Trophoblast cell (in vitro differentiated cells and primary cell): ENCODE results near the gene AUTS2.

ENCODE experiments used
- DNase-seq, 2 donors: peaks; one replicate each; pipeline ENCODE4 v3.0.0-alpha.2; 2016
- H2AFZ ChIP-seq: 2 replicates; pipeline ENCODE4 v1.6.1; 2013; ENCODE audit warnings: low read length, moderate library complexity, mild to moderate bottlenecking; ENCODE audit not compliant: insufficient read depth, poor library complexity
- H2AK5ac ChIP-seq: 2 replicates; pipeline ENCODE4 v1.6.1; 2013; ENCODE audit warnings: mild to moderate bottlenecking, low read length
- H2BK120ac ChIP-seq: 2 replicates; pipeline ENCODE4 v1.6.1; 2013; ENCODE audit warnings: low read length, mild to moderate bottlenecking, moderate library complexity; ENCODE audit not compliant: insufficient read depth, poor library complexity
- H2BK12ac ChIP-seq: 2 replicates; pipeline ENCODE4 v1.6.1; 2013; ENCODE audit warnings: mild to moderate bottlenecking, low read length, moderate library complexity
- H2BK5ac ChIP-seq: 2 replicates; pipeline ENCODE4 v1.6.1; 2013; ENCODE audit warnings: low read length, low read depth, moderate library complexity, mild to moderate bottlenecking; ENCODE audit not compliant: poor library complexity
- H3K14ac ChIP-seq: 2 replicates; pipeline ENCODE4 v1.6.1; 2013; ENCODE audit warnings: mild to moderate bottlenecking, low read length
- H3K18ac ChIP-seq: 2 replicates; pipeline ENCODE4 v1.6.1; 2013; ENCODE audit warnings: mild to moderate bottlenecking, low read length
- H3K23ac ChIP-seq: 2 replicates; pipeline ENCODE4 v1.6.1; 2013; ENCODE audit warnings: low read length
- H3K27ac ChIP-seq: 2 replicates; pipeline ENCODE4 v1.5.1; 2013; ENCODE audit warnings: low read depth, mild to moderate bottlenecking, inconsistent platforms, low read length, moderate library complexity
- H3K27me3 ChIP-seq: 2 replicates; pipeline ENCODE4 v1.6.1; 2013; ENCODE audit warnings: inconsistent platforms, mild to moderate bottlenecking, low read length, moderate library complexity; ENCODE audit not compliant: insufficient read depth
- H3K36me3 ChIP-seq, 2 experiments: 1 replicate in 1 of 2; 2 replicates in 1 of 2; pipeline ENCODE4 v1.6.1; 2013; ENCODE audit warnings: low read length in 2 of 2, mild to moderate bottlenecking in 2 of 2, moderate library complexity in 1 of 2; ENCODE audit not compliant: insufficient read depth in 2 of 2, control insufficient read depth in 1 of 2
- H3K4ac ChIP-seq: 2 replicates; pipeline ENCODE4 v1.6.1; 2013; ENCODE audit warnings: low read depth, mild to moderate bottlenecking, low read length, moderate library complexity
- H3K4me1 ChIP-seq, 2 experiments: 1 replicate in 1 of 2; 2 replicates in 1 of 2; pipeline ENCODE4 v1.6.1; 2013; ENCODE audit warnings: low read length in 2 of 2, mild to moderate bottlenecking in 2 of 2, moderate library complexity in 1 of 2; ENCODE audit not compliant: insufficient read depth in 2 of 2, control insufficient read depth in 1 of 2
- H3K4me2 ChIP-seq: 2 replicates; pipeline ENCODE4 v1.6.1; 2013; ENCODE audit warnings: inconsistent platforms, mild to moderate bottlenecking, low read length, moderate library complexity
- H3K4me3 ChIP-seq: 2 replicates; pipeline ENCODE4 v1.5.1; 2013; ENCODE audit warnings: mild to moderate bottlenecking, low read depth, low read length, inconsistent platforms
- H3K79me1 ChIP-seq: one replicate; pipeline ENCODE4 v1.6.1; 2013; ENCODE audit warnings: low read length
- H3K79me2 ChIP-seq: 2 replicates; pipeline ENCODE4 v1.6.1; 2013; ENCODE audit warnings: low read length, mild to moderate bottlenecking; ENCODE audit not compliant: control insufficient read depth, insufficient read depth, poor library complexity
- H3K9ac ChIP-seq: 2 replicates; pipeline ENCODE4 v1.6.1; 2013; ENCODE audit warnings: mild to moderate bottlenecking, low read length
- H3K9me3 ChIP-seq: 2 replicates; pipeline ENCODE4 v1.6.1; 2013; ENCODE audit warnings: low read depth, mild to moderate bottlenecking, control low read depth, inconsistent platforms, low read length; ENCODE audit not compliant: insufficient read depth
- H4K12ac ChIP-seq: 2 replicates; pipeline ENCODE4 v1.6.1; 2013; ENCODE audit warnings: low read depth, mild to moderate bottlenecking, low read length, moderate library complexity
- H4K8ac ChIP-seq: 2 replicates; pipeline ENCODE4 v1.6.1; 2013; ENCODE audit warnings: low read depth, mild to moderate bottlenecking, low read length, moderate library complexity
- H4K91ac ChIP-seq: one replicate; pipeline ENCODE4 v1.6.1; 2013; ENCODE audit warnings: low read depth, mild to moderate bottlenecking, low read length, moderate library complexity
- WGBS: extraction: QIAGEN DNeasy Blood & Tissue Kit; methylation state at CpG from one replicate; pipeline ENCODE4 v1.1.7; 2013; ENCODE audit warnings: missing lambda C conversion rate; ENCODE audit not compliant: insufficient read length, insufficient coverage; ENCODE audit errors: extremely low coverage; 5-methylcytosine and 5-hydroxymethylcytosine counted together

Gene AUTS2

DNA sequence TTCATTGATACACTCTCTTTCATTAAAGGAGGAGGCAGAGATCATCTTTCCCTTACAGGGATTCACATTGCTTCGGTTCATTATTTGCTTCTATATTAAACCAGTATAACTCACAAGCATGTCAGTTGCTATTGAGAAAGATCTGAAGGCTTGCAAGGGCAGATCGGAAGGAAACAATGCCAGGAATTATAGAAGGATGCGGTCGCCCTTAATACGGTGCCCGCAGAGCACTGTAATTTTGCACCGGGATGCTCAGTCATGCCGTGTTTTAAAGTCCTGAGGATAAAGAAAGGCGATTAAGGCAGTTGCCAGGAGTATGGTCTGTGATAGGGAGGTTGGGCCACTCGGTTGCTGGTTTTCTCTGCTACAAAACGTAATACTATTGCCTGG, 1183.6 kb downstream of the AUTS2 start:
- Histone ChIP-seq H3K18ac (no peak overlapping the region), H2BK12ac (no peak overlapping the region), H3K9me3 (no peaks in the 10 kb centered on the region), H3K4me1 (no peaks in the 10 kb centered on the region), H3K14ac (no peak overlapping the region), H2BK5ac (no peak overlapping the region), H2AK5ac (no peak overlapping the region), H2AFZ (no peak overlapping the region), H3K4ac (no peak overlapping the region), H3K36me3 (peaks cover 18 to 40% of the 10 kb centered on the region in 2 experiments), H4K8ac (no peak overlapping the region), H3K9ac (no peak overlapping the region), H3K79me1 (no peaks in the 10 kb centered on the region), H3K27ac (no peak overlapping the region), H3K23ac (no peak overlapping the region), H3K4me3 (no peak overlapping the region), H4K12ac (no peak overlapping the region), H3K4me2 (no peak overlapping the region), H2BK120ac (no peak overlapping the region), H4K91ac (no peak overlapping the region), H3K27me3 (no peaks in the 10 kb centered on the region), H3K79me2 (no peaks in the 10 kb centered on the region)
- WGBS, result no CpG with 5 or more reads among the region's 11 CpGs
- no peak for DNase-seq

DNA sequence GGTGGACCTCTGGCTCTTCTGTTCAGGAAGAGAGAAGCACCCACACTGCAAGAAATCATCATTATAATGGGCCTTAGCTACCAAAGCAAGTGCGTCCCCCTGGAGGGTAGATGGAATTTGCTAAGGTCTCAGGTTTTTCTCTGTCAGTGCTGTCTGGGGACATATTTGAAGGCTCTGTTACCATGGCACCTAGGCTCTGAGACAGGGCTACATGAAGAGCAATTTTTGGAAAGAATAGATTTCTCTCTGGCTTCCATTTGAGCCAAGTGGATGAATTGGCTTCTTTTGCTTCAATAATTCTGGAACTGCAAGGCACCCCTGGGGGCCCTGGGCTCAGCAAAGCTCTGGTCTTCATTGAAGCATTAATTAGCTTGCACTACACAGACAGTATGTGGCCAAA, 1184.5 kb downstream of the AUTS2 start:
- no peaks in the 10 kb centered on the region for H3K4me1 ChIP-seq
- H4K91ac ChIP-seq, result no peak overlapping the region
- H2BK120ac ChIP-seq, result no peak overlapping the region
- no peak overlapping the region for H2AFZ ChIP-seq
- no peak overlapping the region for H2AK5ac ChIP-seq
- peaks cover 20 to 39% of the 10 kb centered on the region in 2 experiments for H3K36me3 ChIP-seq
- H4K8ac ChIP-seq, result no peak overlapping the region
- no peaks in the 10 kb centered on the region for H3K9me3 ChIP-seq
- no peak overlapping the region for H3K4me3 ChIP-seq
- H3K4ac ChIP-seq, result no peak overlapping the region
- no peak overlapping the region for H3K27ac ChIP-seq
- H3K23ac ChIP-seq, result no peak overlapping the region
- H2BK12ac ChIP-seq, result no peak overlapping the region
- no CpG with 5 or more reads among the region's 1 CpG for WGBS
- no peaks in the 10 kb centered on the region for H3K79me2 ChIP-seq
- H3K14ac ChIP-seq, result no peak overlapping the region
- H3K4me2 ChIP-seq, result no peak overlapping the region
- H3K9ac ChIP-seq, result no peak overlapping the region
- no peak overlapping the region for H2BK5ac ChIP-seq
- no peaks in the 10 kb centered on the region for H3K27me3 ChIP-seq
- no peak overlapping the region for H3K18ac ChIP-seq
- DNase-seq, result no peak
- H3K79me1 ChIP-seq, result no peaks in the 10 kb centered on the region
- no peak overlapping the region for H4K12ac ChIP-seq

DNA sequence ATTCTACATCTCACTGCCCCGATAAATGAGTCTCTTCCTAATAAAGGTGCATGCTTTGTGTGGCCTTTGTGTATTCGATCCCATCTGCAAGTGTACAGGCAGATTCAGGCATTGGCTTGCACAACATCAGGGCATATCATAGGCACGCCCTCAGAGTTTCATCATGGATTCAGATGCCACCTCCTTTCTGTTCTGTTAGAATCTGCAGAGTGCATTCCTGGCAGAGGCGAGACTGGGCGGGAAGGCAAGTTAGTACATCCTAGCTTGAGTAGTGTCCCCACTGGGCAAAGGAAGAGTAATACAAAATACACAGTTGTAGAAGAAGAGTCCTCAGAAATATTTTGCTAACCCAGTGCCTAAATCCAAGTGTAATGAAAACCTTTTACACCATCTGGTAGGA, 1187.2 kb downstream of the AUTS2 start:
- Histone ChIP-seq H3K23ac (no peak overlapping the region), H3K4ac (no peak overlapping the region), H2BK120ac (no peak overlapping the region), H3K9me3 (no peaks in the 10 kb centered on the region), H2BK12ac (no peak overlapping the region), H4K12ac (no peak overlapping the region), H3K4me3 (no peak overlapping the region), H3K79me1 (no peaks in the 10 kb centered on the region), H2AK5ac (no peak overlapping the region), H3K18ac (no peak overlapping the region), H3K9ac (no peak overlapping the region), H3K27ac (no peak overlapping the region), H4K8ac (no peak overlapping the region), H3K79me2 (no peaks in the 10 kb centered on the region), H3K36me3 (peaks cover 31 to 53% of the 10 kb centered on the region in 2 experiments), H2BK5ac (no peak overlapping the region), H3K27me3 (no peaks in the 10 kb centered on the region), H3K4me2 (no peak overlapping the region), H4K91ac (no peak overlapping the region), H3K14ac (no peak overlapping the region), H3K4me1 (peaks cover 0 to 2% of the 10 kb centered on the region in 2 experiments), H2AFZ (no peak overlapping the region)
- no CpG with 5 or more reads among the region's 5 CpGs for WGBS
- DNase-seq, result no peak

DNA sequence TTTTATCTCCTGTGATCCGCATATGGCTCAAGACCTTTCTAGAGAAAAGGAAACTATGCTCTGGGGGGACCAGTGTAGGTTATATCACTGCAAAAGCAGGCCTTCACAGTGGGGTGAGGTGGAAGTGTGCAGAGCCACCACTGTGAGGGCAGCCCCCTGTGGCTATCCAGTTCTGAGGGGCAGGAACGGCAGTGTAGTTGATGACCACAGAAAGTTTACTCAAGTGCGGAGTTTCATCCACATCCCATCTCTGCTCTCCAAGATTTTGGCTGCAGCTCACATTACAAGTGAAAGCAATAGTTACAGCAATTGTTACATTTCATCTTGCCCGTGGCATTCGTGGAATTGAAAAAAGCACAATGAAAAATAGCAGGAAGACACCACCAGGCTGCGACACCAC, 1187.8 kb downstream of the AUTS2 start:
- no peak overlapping the region for H3K4me2 ChIP-seq
- no peak overlapping the region for H4K12ac ChIP-seq
- no peak overlapping the region for H2AFZ ChIP-seq
- no peak overlapping the region for H3K14ac ChIP-seq
- no peak overlapping the region for H3K4ac ChIP-seq
- no peak overlapping the region for H2BK120ac ChIP-seq
- H3K18ac ChIP-seq, result no peak overlapping the region
- H3K79me1 ChIP-seq, result no peaks in the 10 kb centered on the region
- H3K23ac ChIP-seq, result no peak overlapping the region
- WGBS, result no CpG with 5 or more reads among the region's 6 CpGs
- DNase-seq, result no peak
- peaks cover 36 to 58% of the 10 kb centered on the region in 2 experiments for H3K36me3 ChIP-seq
- no peak overlapping the region for H3K4me3 ChIP-seq
- no peak overlapping the region for H4K8ac ChIP-seq
- no peaks in the 10 kb centered on the region for H3K27me3 ChIP-seq
- H3K9ac ChIP-seq, result no peak overlapping the region
- H3K79me2 ChIP-seq, result no peaks in the 10 kb centered on the region
- peaks cover 0 to 2% of the 10 kb centered on the region in 2 experiments for H3K4me1 ChIP-seq
- H3K9me3 ChIP-seq, result no peaks in the 10 kb centered on the region
- no peak overlapping the region for H2AK5ac ChIP-seq
- H2BK12ac ChIP-seq, result no peak overlapping the region
- no peak overlapping the region for H4K91ac ChIP-seq
- no peak overlapping the region for H3K27ac ChIP-seq
- no peak overlapping the region for H2BK5ac ChIP-seq
